Thymus (tissue), 11 donors: Measurements from ENCODE around the gene CRYGN. TPM values are rescaled to one million over a fixed set of nuclear protein-coding genes. Genes with fewer than 3 reads are reported as not detected.

Experiments used
- DNase-seq, 9 donors: peaks; one replicate each; pipeline ENCODE4 v3.0.0-alpha.2; 2013; ENCODE audit warnings: low spot score in 9 of 9, low read depth in 6 of 9, missing footprints in 1 of 9
- H3K27ac ChIP-seq, 2 donors: one replicate each; pipeline ENCODE4 v1.5.1; 2013; ENCODE audit warnings: control low read depth in 1 of 2, low read depth in 1 of 2, low read length in 1 of 2, mild to moderate bottlenecking in 1 of 2, moderate library complexity in 1 of 2
- H3K27me3 ChIP-seq, 2 donors: one replicate each; pipeline ENCODE4 v1.5.1; 2013; ENCODE audit warnings: low read length in 1 of 2; ENCODE audit not compliant: control insufficient read depth in 2 of 2, insufficient read depth in 1 of 2
- H3K36me3 ChIP-seq, 2 donors: one replicate each; pipeline ENCODE4 v1.5.1; 2013; ENCODE audit warnings: low read length in 1 of 2, mild to moderate bottlenecking in 1 of 2, moderate library complexity in 1 of 2; ENCODE audit not compliant: control insufficient read depth in 2 of 2, insufficient read depth in 2 of 2
- H3K4me1 ChIP-seq, 2 donors: one replicate each; pipeline ENCODE4 v1.5.1; 2013; ENCODE audit warnings: low read length in 2 of 2; ENCODE audit not compliant: control insufficient read depth in 2 of 2, insufficient read depth in 2 of 2
- H3K4me3 ChIP-seq, 2 donors: one replicate each; pipeline ENCODE4 v1.5.1; 2013; ENCODE audit warnings: low read length in 2 of 2, control low read depth in 1 of 2, mild to moderate bottlenecking in 1 of 2
- H3K9me3 ChIP-seq, 2 donors: one replicate each; pipeline ENCODE4 v1.5.1; 2013; ENCODE audit warnings: low read length in 1 of 2, mild to moderate bottlenecking in 1 of 2; ENCODE audit not compliant: control insufficient read depth in 2 of 2, insufficient read depth in 1 of 2
- WGBS: extraction: QIAGEN DNeasy Blood & Tissue Kit; methylation state at CpG from one replicate; pipeline ENCODE4 v1.1.7; 2013; 5-methylcytosine and 5-hydroxymethylcytosine counted together
- polyA plus RNA-seq: library from polyadenylated mRNA; stranded (reverse); fragments of 200-250 nt; gene quantifications from one replicate; pipeline ENCODE4 v1.2.3, GENCODE V29; 2013
- total RNA-seq: library from RNA; stranded (reverse); fragments of 120-200 nt; gene quantifications from one replicate; pipeline ENCODE4 v1.2.4, GENCODE V29; 2013
- donor health status: healthy.

The CRYGN gene
- total and polyA plus RNA-seq, 2 donors: 0.34 to 1.2 TPM

DNA sequence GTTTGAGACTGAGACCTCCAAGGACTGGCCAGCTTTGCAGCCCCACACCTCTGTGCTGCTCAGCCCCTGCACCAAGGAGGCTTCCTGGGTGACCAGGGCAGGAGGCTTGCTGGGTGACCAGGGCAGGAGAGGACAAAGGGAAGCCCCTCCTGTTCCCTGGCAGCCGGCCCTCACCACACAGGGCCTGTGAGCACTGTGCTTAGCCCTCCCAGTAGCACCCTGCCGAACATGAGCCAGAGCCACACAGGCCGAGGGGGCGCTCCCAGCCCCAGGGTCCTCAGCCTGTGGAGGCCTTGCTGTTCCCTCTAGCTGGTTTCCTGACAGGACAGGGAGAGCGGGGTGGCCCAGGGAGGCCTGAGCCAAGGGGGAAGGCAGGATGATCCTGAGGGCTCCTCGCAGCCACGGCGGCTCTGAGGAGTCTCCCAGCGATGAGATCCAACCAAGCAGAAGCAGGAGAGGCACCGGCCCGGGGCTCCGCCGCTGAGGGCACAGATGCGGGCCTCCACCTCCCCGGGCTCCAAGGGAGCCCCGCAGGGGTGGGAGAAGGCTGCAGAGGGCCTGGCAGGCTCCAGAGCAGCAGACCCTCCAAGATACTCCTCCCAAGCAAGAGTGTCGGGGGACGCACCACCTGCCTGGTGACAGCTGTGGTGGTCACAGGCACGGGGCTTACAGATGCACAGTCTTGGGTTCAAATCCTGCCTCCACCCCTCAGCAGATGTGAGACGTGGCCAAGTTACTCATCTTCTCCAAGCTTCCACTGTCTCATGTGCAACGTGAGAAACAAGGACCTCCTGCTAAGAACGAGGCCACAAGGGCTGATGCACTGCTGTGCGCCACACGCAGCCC, 52.6 kb downstream of the CRYGN start:
- 96% methylated on average over 24 of the region's 24 CpGs for WGBS
- no peak overlapping the region for H3K27ac ChIP-seq

DNA sequence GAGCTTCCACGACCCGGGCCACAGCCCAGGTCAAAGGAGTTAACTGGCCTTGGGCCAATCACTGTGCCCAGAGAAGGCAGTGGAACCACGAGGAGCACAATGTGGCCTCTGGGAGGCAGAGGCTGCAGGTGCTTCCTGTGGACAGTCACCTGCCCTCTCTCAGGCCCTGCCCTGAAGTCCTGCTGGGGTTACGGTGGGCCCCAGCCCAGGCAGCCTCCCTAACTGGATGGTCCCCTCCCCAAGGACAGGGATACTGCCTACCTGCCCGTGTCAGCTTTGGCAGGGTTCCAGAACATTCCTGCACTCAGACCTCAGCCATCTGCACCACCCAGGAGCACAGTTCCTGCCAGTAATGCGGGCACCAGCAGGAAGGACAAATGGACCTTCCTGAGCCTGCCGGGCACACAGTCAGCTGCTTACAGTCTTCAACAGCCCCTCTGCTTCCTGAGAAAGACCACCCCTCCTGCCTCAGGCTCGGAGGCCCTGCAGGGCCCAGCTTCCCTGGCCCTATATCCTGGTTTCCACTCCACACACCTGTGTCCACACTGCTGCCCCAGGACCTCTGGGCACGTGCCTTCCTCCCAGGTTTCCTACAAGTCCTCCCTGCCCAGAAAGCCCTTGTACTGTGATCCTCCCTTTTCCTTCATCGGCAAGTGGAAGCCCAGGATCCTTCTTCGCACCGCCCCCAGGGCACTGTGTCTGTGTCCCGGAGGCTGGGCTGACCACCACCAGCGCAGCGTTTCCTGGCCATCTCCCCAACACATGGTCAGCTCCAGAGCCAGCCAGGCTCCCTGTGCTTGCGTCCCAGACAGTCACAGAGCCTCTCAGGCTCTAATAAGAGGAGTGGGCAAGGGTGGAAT, 53.4 kb downstream of the CRYGN start:
- Histone ChIP-seq H3K36me3 (no peaks in the 10 kb centered on the region), H3K27me3 (peaks cover 15 to 58% of the 10 kb centered on the region in 2 donors), H3K27ac (no peak overlapping the region), H3K4me1 (peaks cover 4 to 21% of the 10 kb centered on the region in 2 donors), H3K9me3 (peaks cover 0 to 13% of the 10 kb centered on the region in 2 donors), H3K4me3 (no peak overlapping the region)
- WGBS: 86% methylated on average over 16 of the region's 16 CpGs
- DNase-seq: no peak

More for the DNA sequence above, 52.6 kb downstream of the CRYGN start:
- Histone ChIP-seq H3K36me3 (no peaks in the 10 kb centered on the region), H3K4me3 (no peak overlapping the region), H3K27me3 (peaks cover 8 to 50% of the 10 kb centered on the region in 2 donors), H3K9me3 (peaks cover 0 to 6% of the 10 kb centered on the region in 2 donors), H3K4me1 (peaks cover 0 to 14% of the 10 kb centered on the region in 2 donors)
- no peak for DNase-seq

DNA sequence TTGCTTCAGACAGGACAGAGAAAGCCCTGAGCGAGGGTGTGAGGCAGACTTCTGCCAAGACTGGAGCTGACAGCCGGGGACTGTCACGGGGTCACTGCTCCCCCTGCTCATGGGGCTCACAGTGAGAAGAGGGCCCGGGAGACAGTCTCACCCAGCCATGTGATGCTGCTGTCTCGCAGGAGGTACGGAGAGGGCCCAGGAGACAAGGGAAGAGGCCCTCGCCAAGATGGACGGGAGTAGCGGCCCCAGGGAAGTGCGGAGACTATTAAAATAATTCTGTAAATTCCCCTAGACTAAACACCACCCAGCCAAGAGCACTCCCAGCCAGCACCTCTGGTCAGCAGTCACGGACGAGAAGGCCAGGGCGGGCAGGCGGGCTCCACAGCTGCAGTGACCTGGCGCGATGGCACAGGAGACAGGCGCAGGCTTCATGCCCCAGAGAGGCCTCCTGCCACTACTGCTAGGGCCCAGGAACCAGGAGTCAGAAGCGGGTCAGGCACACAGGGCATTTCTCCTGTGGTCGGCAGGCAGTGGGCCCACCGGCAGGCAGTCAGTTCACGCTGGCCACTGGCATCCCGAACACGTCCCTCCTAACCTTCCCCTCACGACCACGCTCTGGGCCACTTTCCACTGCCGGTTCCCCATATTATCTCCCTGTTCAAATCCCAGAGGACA, 54.2 kb downstream of the CRYGN start:
- no peak for DNase-seq
- no peak overlapping the region for H3K4me3 ChIP-seq
- WGBS: 94% methylated on average over 26 of the region's 26 CpGs
- H3K27ac ChIP-seq: no peak overlapping the region
- H3K4me1 ChIP-seq: peaks cover 6 to 24% of the 10 kb centered on the region in 2 donors
- H3K36me3 ChIP-seq: no peaks in the 10 kb centered on the region
- peaks cover 20 to 66% of the 10 kb centered on the region in 2 donors for H3K27me3 ChIP-seq
- peaks cover 0 to 13% of the 10 kb centered on the region in 2 donors for H3K9me3 ChIP-seq

DNA sequence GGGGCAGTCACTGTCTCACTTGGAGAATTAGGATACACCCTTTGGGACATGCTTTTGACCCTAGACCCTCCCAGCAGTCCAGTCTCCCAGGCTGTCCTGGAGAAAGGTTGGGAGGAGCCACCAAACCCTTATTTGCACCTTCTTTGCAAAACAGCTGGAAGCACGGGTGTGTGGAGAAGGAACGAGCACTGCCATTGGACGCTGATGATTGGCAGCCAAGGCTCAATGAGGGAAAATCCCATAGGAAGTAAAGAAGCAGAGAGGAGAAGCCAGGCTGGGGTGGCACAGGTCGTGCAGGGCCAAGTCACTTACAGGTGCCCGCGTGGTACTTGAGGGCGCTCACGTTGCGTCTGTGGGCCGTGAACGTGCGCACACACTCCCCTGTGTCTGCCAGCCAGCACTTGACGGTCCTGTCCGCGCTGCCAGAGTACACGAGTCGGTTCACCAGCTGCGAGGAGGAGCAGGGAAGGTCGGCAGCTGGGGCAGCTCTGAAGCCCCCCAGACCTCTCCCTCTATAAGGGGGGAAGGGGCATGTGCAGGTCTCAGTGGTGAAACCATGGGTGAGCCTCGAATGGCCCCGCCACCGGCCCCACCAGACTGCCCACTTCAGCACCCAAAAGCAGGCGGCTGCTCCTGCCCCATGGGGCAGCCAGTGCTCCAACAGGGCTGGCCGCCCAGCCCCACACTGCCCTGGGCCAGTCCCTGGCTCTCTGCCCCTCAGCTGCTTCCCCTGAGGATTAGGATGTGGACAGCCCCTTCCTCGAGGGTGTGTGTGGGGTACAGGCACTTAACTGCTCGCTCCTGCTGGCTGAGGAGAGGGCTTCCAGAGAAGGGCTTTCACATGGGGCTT, 54.9 kb downstream of the CRYGN start:
- Histone ChIP-seq H3K27me3 (peaks cover 21 to 69% of the 10 kb centered on the region in 2 donors), H3K27ac (no peak overlapping the region), H3K36me3 (peaks cover 0 to under 1% of the 10 kb centered on the region in 2 donors), H3K4me3 (no peak overlapping the region), H3K9me3 (peaks cover 0 to 13% of the 10 kb centered on the region in 2 donors), H3K4me1 (peaks cover 6 to 16% of the 10 kb centered on the region in 2 donors)
- no peak for DNase-seq
- 94% methylated on average over 26 of the region's 26 CpGs for WGBS

DNA sequence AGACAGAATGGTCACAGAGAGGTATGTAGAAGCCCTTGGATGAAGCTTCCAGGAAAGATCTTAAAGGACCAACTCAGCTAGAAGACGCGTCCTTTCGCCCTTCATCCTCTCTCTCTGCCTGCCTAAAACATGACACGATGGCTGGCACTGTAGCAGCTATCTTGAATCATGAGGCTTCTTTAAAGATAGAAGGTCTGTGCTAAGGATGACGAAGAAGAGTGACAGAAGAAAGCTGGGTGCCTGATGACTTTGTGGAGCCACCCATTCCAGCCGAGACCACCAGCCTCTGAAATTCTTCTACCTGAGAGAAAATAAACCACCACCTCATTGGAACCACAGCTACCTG, 55.6 kb downstream of the CRYGN start:
- H3K27me3 ChIP-seq: peaks cover 21 to 67% of the 10 kb centered on the region in 2 donors
- WGBS: 89% methylated on average over 6 of the region's 6 CpGs

DNA sequence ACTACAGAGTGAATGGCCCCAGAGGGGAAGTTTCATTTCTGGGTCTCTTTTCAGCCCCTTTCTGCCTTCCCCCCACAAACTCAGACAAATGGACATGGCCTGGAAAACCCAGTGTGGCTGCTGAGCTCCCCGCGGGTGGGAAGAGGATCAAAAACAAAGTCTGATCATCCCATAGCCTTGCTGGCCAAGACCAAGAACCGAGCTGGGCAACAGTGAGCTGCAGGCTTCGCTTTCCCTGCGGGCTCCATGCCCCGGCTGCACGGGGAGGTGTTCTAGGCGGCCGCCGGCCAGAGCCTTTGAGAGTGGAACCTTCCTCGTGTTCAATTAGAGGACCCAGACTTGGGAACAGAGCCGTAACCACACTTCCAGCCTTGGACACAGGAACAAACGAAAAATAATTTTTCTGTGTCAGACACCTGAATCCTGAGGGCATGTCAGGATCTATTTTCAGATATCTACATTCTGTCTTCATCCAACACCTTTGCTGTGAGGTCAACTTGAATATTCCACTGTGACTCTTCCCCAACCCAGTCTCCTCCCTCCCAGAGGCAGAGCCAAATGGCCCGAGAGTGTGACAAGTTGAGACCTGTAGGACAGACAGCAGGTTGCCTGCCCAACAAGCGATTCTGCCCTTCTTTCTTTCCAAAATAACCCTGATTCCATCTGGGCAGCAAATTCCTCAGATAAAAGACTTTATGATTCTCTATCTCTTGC, 56.1 kb downstream of the CRYGN start:
- H3K9me3 ChIP-seq: peaks cover 0 to 13% of the 10 kb centered on the region in 2 donors
- DNase-seq: no peak
- 85% methylated on average over 15 of the region's 15 CpGs for WGBS

More for the DNA sequence above, 55.6 kb downstream of the CRYGN start:
- Histone ChIP-seq H3K9me3 (peaks cover 0 to 13% of the 10 kb centered on the region in 2 donors), H3K27ac (no peak overlapping the region), H3K36me3 (peaks cover 3 to 4% of the 10 kb centered on the region in 2 donors), H3K4me1 (peaks cover 6 to 15% of the 10 kb centered on the region in 2 donors), H3K4me3 (no peak overlapping the region)
- no peak for DNase-seq

DNA sequence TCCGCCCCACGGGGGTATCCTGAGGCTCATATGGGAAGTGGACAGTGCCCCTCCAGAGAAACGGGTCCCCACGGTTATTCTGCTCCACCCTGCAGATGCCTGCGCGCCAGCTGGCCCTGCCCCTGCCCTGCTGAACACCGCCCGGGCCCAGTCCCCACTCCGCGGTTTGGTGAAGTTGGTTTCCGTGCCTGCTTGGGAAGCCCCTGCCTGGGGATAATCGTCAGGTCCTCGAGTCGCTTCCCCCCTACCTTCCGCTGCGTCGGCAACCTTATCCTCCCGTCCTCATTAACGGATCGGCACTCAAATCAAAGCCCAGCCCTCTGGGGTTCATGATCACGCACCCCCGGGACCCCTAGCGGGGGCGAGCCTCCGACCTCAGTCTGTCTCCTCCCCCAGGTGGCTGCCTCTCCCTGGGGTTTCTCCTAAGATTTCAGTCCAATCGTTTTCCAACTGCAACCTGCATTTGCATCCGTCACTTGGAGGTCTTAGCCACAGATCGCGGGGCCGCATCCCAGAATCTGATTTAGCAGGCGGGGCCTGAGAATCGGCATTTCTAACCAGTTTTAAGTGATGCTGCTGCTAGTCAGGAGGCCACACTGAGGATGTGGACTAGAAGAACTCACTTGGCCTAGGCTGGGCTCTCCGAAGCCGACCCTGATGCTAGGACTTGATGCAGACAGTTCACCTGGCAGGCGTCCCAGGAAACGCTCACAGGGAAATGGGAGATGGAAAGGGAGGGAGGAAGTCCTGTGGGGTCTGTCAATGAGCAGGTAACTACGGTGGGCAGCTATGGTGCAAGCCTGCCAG, 57.7 kb downstream of the CRYGN start:
- H3K9me3 ChIP-seq: peaks cover 0 to 13% of the 10 kb centered on the region in 2 donors
- peak overlapping the region in 1 of 2 donors; percentile 34 for H3K4me3 ChIP-seq
- peaks cover 21 to 67% of the 10 kb centered on the region in 2 donors for H3K27me3 ChIP-seq
- H3K4me1 ChIP-seq: peaks cover 6 to 15% of the 10 kb centered on the region in 2 donors
- H3K27ac ChIP-seq: no peak overlapping the region
- 21% methylated on average over 37 of the region's 37 CpGs for WGBS
- H3K36me3 ChIP-seq: peaks cover 7 to 17% of the 10 kb centered on the region in 2 donors
- DNase-seq: peak in 1 of 9 donors; percentile 33

More for the DNA sequence above, 56.1 kb downstream of the CRYGN start:
- peaks cover 6 to 15% of the 10 kb centered on the region in 2 donors for H3K4me1 ChIP-seq
- H3K27ac ChIP-seq: no peak overlapping the region
- no peak overlapping the region for H3K4me3 ChIP-seq
- peaks cover 3 to 5% of the 10 kb centered on the region in 2 donors for H3K36me3 ChIP-seq
- H3K27me3 ChIP-seq: peaks cover 21 to 67% of the 10 kb centered on the region in 2 donors
